22Rv1 (cell line): Measurements from ENCODE around the gene SPRN.

Experiments used
- ZFX ChIP-seq: fragments of 450-650 bp; IDR thresholded peaks from 2 replicates; pipeline ENCODE4 v1.6.1; 2017; ENCODE audit warnings: antibody characterized with exemption, borderline replicate concordance
- TF ChIP-seq, protein P1 (sequence below): fragments of 450-650 bp; IDR thresholded peaks from 2 replicates; pipeline ENCODE4 v1.5.1; 2017; ENCODE audit warnings: mild to moderate bottlenecking

DNA sequence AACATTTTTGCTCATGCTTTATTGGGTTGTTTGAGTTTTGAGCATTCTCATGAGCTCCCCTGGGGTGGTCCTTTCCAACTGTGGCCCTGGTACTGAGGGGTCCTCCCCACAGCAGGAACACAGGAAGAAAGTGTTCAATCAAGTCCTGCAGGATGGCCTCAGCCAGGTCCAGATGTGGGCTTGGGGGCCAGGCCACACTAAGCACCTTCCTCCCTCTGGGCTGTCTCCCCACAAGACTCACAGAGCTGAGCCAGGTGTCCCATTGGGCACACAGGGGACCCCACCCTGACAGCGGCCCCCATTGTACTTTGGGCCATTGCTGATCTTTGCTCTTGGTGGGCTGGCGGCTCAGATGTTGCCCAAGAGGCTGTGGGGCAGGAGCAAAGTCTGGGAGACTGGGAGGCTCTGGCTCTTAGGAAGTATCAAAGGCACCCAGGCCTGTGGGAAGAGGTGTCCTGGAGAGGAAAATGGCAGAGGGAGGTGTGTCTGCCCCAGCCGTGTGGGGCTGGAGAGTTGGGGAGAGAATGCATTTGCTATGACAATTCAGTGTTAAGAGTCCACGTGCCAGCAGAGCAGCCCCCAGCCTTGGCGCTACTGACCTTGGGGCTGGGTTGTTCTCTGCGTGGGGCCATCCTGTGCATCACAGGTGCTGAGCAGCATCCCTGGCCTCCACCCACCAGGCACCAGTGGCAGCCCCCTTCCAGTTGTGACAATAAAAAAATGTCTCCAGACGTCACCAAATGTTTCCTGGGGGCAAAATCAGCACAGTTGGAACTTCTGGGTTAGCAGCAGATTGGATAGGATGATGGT is 47.1 kb upstream of the SPRN start:
- TF ChIP-seq, protein P1, sequence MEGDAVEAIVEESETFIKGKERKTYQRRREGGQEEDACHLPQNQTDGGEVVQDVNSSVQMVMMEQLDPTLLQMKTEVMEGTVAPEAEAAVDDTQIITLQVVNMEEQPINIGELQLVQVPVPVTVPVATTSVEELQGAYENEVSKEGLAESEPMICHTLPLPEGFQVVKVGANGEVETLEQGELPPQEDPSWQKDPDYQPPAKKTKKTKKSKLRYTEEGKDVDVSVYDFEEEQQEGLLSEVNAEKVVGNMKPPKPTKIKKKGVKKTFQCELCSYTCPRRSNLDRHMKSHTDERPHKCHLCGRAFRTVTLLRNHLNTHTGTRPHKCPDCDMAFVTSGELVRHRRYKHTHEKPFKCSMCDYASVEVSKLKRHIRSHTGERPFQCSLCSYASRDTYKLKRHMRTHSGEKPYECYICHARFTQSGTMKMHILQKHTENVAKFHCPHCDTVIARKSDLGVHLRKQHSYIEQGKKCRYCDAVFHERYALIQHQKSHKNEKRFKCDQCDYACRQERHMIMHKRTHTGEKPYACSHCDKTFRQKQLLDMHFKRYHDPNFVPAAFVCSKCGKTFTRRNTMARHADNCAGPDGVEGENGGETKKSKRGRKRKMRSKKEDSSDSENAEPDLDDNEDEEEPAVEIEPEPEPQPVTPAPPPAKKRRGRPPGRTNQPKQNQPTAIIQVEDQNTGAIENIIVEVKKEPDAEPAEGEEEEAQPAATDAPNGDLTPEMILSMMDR = no peak
- no peak for TF ChIP-seq ZFX
